Right atrium auricular region (tissue), 2 donors: Measurements from ENCODE around the gene CYB561D1. TPM values are rescaled to one million over a fixed set of nuclear protein-coding genes. Genes with fewer than 3 reads are reported as not detected.

Experiments used
- DNase-seq: peaks from one replicate; pipeline ENCODE4 v3.0.0-alpha.2; 2019; ENCODE audit warnings: low spot score
- H3K27ac ChIP-seq, 2 donors: fragments of 200-600 bp; sonication (generic); 1 replicate in 1 of 2; 2 replicates in 1 of 2; pipeline ENCODE4 v1.5.1; 2016 to 2019
- H3K27me3 ChIP-seq, 2 donors: fragments of 200-600 bp; sonication (generic); one replicate each; pipeline versions ENCODE4 v1.5.1 to v1.6.0; 2017 to 2019
- H3K36me3 ChIP-seq: fragments of 200-600 bp; sonication (generic); one replicate; pipeline ENCODE4 v1.5.1; 2016
- H3K4me1 ChIP-seq, 2 donors: fragments of 200-600 bp; sonication (generic); one replicate each; pipeline versions ENCODE4 v1.5.1 to v1.6.0; 2017 to 2019
- H3K4me3 ChIP-seq, 2 donors: fragments of 200-600 bp; sonication (generic); 1 replicate in 1 of 2; 2 replicates in 1 of 2; pipeline ENCODE4 v1.5.1; 2017 to 2019; ENCODE audit warnings: mild to moderate bottlenecking in 1 of 2, moderate library complexity in 1 of 2
- H3K9me3 ChIP-seq, 2 donors: fragments of 200-600 bp; sonication (generic); one replicate each; pipeline ENCODE4 v1.5.1; 2019
- total RNA-seq, 2 donors: library from RNA; depleted of rRNA; stranded (reverse); fragments of >200 nt; gene quantifications; one replicate each; pipeline ENCODE4 v1.1.0, GENCODE V29; 2016
- TF ChIP-seq, protein P1 (sequence below), 2 donors: fragments of 200-600 bp; sonication (generic); IDR thresholded peaks; one replicate each; pipeline ENCODE4 v1.5.1; 2019; ENCODE audit warnings: antibody characterized with exemption in 2 of 2

CYB561D1 gene
- total RNA-seq, 2 donors from 2014 or later: 2.6 to 6.9 TPM

DNA sequence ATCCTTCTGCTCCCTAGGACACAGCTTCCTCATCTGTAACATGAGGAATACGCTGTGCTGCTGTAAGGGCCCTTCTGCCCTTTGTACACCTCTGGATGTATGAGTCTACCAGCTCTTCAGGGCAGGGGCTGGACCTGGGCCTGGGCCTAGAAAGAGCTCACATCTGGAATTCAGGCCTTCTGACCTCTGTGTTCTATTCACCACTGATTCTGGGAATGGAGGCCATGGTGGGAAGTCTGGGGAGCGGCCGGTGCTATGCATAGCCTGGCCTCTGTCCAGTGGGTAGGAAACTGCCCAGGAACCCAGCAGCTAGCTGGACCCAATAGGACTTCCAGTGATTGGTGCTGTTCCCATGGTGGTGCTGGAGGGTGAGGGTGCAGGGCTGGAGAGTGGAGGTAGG, 34.8 kb downstream of the CYB561D1 start:
- no peak for DNase-seq
- no peak overlapping the region for H3K27ac ChIP-seq

DNA sequence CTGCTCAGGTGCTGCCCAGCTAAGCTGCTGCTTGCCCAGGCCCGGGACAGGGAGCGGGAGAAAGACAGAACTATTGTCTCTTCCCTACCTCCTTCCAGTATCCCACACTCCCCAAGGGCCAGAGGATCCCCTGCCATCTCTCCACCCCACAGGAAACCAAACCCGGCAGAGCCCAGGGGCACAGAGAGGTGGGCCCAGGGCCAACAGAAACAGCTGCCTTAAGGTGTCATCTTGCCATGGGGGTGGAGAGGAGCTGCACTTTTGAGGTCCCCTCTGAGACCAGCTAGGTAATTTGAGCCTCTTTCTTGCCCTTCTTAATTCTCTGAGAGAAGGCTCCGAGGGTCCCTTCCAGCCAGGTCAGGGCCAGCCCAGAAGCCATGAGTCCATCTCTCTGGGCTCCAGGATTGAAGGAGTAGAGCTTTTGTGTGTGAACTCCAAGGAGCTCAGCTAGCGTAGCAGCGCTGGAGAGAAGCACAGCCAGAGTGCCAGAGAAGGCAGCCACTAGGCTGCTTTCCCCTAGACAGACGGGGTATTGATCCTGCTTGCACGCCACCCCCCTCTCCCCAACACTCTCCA, 36.1 kb downstream of the CYB561D1 start:
- Histone ChIP-seq H3K9me3 (no peaks in the 10 kb centered on the region), H3K27me3 (no peaks in the 10 kb centered on the region), H3K4me1 (peaks cover 0 to 35% of the 10 kb centered on the region in 2 donors), H3K4me3 (no peak overlapping the region), H3K27ac (no peak overlapping the region), H3K36me3 (no peaks in the 10 kb centered on the region)
- TF ChIP-seq, protein P1, sequence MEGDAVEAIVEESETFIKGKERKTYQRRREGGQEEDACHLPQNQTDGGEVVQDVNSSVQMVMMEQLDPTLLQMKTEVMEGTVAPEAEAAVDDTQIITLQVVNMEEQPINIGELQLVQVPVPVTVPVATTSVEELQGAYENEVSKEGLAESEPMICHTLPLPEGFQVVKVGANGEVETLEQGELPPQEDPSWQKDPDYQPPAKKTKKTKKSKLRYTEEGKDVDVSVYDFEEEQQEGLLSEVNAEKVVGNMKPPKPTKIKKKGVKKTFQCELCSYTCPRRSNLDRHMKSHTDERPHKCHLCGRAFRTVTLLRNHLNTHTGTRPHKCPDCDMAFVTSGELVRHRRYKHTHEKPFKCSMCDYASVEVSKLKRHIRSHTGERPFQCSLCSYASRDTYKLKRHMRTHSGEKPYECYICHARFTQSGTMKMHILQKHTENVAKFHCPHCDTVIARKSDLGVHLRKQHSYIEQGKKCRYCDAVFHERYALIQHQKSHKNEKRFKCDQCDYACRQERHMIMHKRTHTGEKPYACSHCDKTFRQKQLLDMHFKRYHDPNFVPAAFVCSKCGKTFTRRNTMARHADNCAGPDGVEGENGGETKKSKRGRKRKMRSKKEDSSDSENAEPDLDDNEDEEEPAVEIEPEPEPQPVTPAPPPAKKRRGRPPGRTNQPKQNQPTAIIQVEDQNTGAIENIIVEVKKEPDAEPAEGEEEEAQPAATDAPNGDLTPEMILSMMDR (IDR thresholded peaks at IDR 0.05): no peak
- no peak for DNase-seq

More for the DNA sequence above, 34.8 kb downstream of the CYB561D1 start:
- Histone ChIP-seq H3K27me3 (no peaks in the 10 kb centered on the region), H3K36me3 (no peaks in the 10 kb centered on the region), H3K4me1 (peaks cover 0 to 32% of the 10 kb centered on the region in 2 donors), H3K4me3 (no peak overlapping the region), H3K9me3 (no peaks in the 10 kb centered on the region)
- TF ChIP-seq, protein P1 (IDR thresholded peaks at IDR 0.05): no peak

DNA sequence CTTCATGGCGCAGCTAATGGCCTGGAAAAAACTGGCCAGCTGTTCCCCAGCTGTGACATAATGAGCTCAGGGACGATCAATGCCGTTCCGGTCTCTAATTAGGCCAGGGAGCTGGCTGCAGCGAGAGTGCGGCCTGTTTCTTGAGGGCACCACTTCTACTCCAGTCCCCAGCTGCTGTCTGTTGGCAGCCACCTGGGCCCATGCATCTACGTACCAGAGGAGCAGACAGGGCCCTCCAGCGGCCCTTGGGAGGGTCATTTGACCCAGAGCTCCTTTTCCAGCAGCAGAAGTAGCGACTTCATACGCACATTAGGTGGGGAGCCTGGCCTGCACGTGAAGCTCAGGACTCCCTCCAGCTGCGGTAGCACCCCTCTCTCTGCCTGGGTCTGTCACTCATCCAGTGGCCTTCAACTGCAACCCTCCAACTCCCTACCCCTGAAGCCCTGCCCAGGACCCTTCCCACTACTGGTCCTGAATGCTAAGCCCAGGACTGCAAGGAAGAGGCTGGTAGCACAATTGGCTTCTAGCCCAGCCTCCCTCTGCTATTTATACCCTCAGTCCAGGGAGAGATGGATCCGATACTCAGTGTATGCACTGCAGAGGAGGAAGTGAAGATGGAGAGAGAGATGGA, 36.7 kb downstream of the CYB561D1 start:
- no peak overlapping the region for H3K27ac ChIP-seq
- no peak overlapping the region for H3K4me3 ChIP-seq
- no peaks in the 10 kb centered on the region for H3K9me3 ChIP-seq
- no peaks in the 10 kb centered on the region for H3K27me3 ChIP-seq
- H3K4me1 ChIP-seq: peaks cover 0 to 41% of the 10 kb centered on the region in 2 donors
- DNase-seq: no peak
- TF ChIP-seq, protein P1 (IDR thresholded peaks at IDR 0.05): no peak
- H3K36me3 ChIP-seq: no peaks in the 10 kb centered on the region

DNA sequence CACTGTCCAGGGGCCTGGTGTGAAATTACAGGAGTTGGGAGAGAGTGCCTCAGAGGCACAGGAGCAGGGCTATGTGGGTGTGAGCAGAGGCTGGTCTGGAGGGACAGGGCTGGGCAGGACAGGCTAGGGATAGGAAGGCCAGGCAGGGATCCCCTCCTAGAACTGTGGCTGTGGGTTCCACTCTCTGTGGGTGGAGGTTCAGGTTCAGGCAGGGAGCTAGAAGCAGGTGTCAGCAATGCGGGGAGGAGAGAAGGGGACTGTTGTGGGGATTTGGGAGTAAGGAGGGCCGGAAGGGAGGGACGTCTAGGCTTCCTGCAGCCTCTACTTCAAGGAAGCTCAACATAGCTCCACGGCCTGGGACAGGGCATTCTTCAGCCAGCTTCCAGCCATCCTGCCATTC, 37.5 kb downstream of the CYB561D1 start:
- peaks cover 0 to 48% of the 10 kb centered on the region in 2 donors for H3K4me1 ChIP-seq
- H3K4me3 ChIP-seq: no peak overlapping the region
- no peaks in the 10 kb centered on the region for H3K27me3 ChIP-seq
- H3K36me3 ChIP-seq: no peaks in the 10 kb centered on the region
- TF ChIP-seq, protein P1 (IDR thresholded peaks at IDR 0.05): no peak
- H3K27ac ChIP-seq: no peak overlapping the region
- no peaks in the 10 kb centered on the region for H3K9me3 ChIP-seq
- DNase-seq: peak; percentile 26

DNA sequence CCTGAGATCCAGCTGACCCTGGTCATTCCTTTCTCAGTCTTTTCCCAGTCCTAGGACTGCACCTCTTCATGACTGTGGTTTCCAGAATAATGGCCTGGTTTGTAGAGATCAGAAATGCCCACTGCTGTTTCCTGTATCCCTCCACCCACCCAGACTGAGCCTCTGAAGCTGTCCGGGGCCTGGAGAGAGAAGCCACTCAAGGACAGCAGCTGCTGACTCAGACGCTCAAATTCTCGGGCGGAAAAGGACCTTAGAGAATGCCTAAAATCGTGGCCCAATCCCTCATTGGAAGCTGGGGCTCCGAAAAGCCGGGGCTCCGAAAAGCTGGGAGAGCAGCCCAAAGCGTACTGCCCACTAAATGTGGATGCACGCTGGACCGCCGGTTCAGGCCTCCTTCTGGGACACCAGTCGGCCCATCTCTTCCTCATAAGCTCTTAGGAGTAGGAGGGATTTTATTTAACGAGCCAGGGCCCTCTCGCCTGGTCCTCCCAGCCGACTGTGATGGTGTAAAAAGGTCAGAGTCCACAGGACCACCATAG, 38.0 kb downstream of the CYB561D1 start:
- Histone ChIP-seq H3K36me3 (no peaks in the 10 kb centered on the region), H3K9me3 (no peaks in the 10 kb centered on the region), H3K27me3 (no peaks in the 10 kb centered on the region), H3K4me3 (peak overlapping the region in 1 of 2 donors; percentile 28), H3K27ac (no peak overlapping the region), H3K4me1 (peaks cover 0 to 53% of the 10 kb centered on the region in 2 donors)
- TF ChIP-seq, protein P1 (IDR thresholded peaks at IDR 0.05): no peak
- DNase-seq: no peak
